OCI-LY3 (cell line): ENCODE measurements around the gene GTF2A1.

Experiments
- H2AFZ ChIP-seq: fragments of 200-600, 300-600 bp; shearing (Covaris generic); 2 replicates; pipeline ENCODE4 v1.6.0; 2014; ENCODE audit warnings: antibody characterized with exemption, low read depth, low read length
- H3K27ac ChIP-seq: fragments of 200-600, 300-600 bp; sonication (generic); 2 replicates; pipeline ENCODE4 v1.5.1; 2014; ENCODE audit warnings: mild to moderate bottlenecking, low read length, moderate library complexity, mixed read lengths
- H3K27me3 ChIP-seq: fragments of 200-600, 300-600 bp; sonication (generic); 2 replicates; pipeline ENCODE4 v1.6.1; 2014; ENCODE audit warnings: low read depth, low read length, mixed read lengths
- H3K36me3 ChIP-seq: fragments of 200-600, 300-600 bp; sonication (generic); replicated peaks from 2 replicates; pipeline ENCODE3; 2014; ENCODE audit warnings: low read depth, low read length, mixed read lengths
- H3K4me1 ChIP-seq: fragments of 300-600, 200-600 bp; sonication (generic); 2 replicates; pipeline ENCODE4 v1.6.1; 2014; ENCODE audit warnings: low read length, mixed read lengths
- H3K4me2 ChIP-seq: fragments of 200-600, 300-600 bp; sonication (generic); 2 replicates; pipeline ENCODE4 v1.6.1; 2014; ENCODE audit warnings: low read length, mixed read lengths
- H3K4me3 ChIP-seq: fragments of 300-600, 200-600 bp; sonication (generic); 2 replicates; pipeline ENCODE4 v1.5.1; 2014; ENCODE audit warnings: antibody characterized with exemption, mild to moderate bottlenecking, low read length, moderate library complexity
- H3K79me2 ChIP-seq: fragments of 300-600, 200-600 bp; shearing (Covaris generic); 2 replicates; pipeline ENCODE4 v1.6.1; 2014; ENCODE audit warnings: mild to moderate bottlenecking, low read length, mixed read lengths
- H3K9ac ChIP-seq: fragments of 300-600, 200-600 bp; shearing (Covaris generic); 2 replicates; pipeline ENCODE4 v1.6.0; 2014; ENCODE audit warnings: mild to moderate bottlenecking, low read length, moderate library complexity
- H3K9me3 ChIP-seq: fragments of 200-600, 300-600 bp; shearing (Covaris generic); 2 replicates; pipeline ENCODE4 v1.6.1; 2014; ENCODE audit warnings: low read length, mixed read lengths; ENCODE audit not compliant: insufficient read depth
- H4K20me1 ChIP-seq: fragments of 200-600, 300-600 bp; sonication (generic); 2 replicates; pipeline ENCODE4 v1.6.1; 2016; ENCODE audit warnings: low read length, mixed read lengths; ENCODE audit not compliant: insufficient read depth
- EZH2phosphoT487 ChIP-seq: fragments of 200-600 bp; shearing (Covaris generic); IDR thresholded peaks from 2 replicates; pipeline ENCODE4 v1.6.1; 2018; ENCODE audit warnings: antibody characterized with exemption, mixed run types, low read depth
- TF ChIP-seq, protein P1 (sequence below): fragments of 200-600, 300-600 bp; sonication (generic); IDR thresholded peaks from 2 replicates; pipeline ENCODE4 v1.5.1; 2014; ENCODE audit warnings: antibody characterized with exemption, low read length, low read depth

Gene GTF2A1

DNA sequence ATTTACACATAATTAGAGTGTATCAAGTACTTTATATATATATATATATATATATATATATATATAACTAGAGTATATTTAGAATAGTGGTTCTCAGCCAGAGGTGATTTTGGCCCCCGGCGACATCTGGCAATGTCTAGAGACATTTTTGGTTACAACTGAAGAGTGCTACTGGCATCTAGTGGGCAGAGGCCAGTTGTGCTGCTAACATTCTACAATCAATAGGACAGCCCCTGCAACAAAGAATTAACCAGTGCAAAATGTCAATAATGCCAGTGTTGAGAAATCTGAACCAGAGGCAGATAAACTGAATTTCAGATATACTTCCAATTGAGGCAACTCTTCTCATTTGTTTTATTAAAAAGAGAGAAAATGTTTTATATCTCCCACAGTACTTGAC lies 8.9 kb downstream of the GTF2A1 start:
- Histone ChIP-seq H3K79me2 (peaks cover 80% of the 10 kb centered on the region), H3K27me3 (no peaks in the 10 kb centered on the region), H3K4me2 (no peak overlapping the region), H3K4me1 (peaks cover 23% of the 10 kb centered on the region), H3K36me3 (peaks cover 86% of the 10 kb centered on the region), H2AFZ (no peak overlapping the region), H4K20me1 (peaks cover 57% of the 10 kb centered on the region), H3K9ac (no peak overlapping the region), H3K4me3 (no peak overlapping the region), H3K9me3 (peaks cover 10% of the 10 kb centered on the region; the same call in 1 of the 2 replicates), H3K27ac (no peak overlapping the region)
- no peak for TF ChIP-seq EZH2phosphoT487
- TF ChIP-seq, protein P1, sequence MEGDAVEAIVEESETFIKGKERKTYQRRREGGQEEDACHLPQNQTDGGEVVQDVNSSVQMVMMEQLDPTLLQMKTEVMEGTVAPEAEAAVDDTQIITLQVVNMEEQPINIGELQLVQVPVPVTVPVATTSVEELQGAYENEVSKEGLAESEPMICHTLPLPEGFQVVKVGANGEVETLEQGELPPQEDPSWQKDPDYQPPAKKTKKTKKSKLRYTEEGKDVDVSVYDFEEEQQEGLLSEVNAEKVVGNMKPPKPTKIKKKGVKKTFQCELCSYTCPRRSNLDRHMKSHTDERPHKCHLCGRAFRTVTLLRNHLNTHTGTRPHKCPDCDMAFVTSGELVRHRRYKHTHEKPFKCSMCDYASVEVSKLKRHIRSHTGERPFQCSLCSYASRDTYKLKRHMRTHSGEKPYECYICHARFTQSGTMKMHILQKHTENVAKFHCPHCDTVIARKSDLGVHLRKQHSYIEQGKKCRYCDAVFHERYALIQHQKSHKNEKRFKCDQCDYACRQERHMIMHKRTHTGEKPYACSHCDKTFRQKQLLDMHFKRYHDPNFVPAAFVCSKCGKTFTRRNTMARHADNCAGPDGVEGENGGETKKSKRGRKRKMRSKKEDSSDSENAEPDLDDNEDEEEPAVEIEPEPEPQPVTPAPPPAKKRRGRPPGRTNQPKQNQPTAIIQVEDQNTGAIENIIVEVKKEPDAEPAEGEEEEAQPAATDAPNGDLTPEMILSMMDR: peak; percentile 44; the same call in 1 of the 2 replicates

- H3K36me3 ChIP-seq: peaks cover 85% of the 10 kb centered on the region
These were observed 11.5 kb downstream of the GTF2A1 start for GRCh38 chr14:81209167-81209836.

GRCh38 chr14:81208489-81208888 lies 12.3 kb downstream of the GTF2A1 start:
- Histone ChIP-seq H3K9ac (no peak overlapping the region), H3K27ac (peak overlapping the region; percentile 76), H2AFZ (no peak overlapping the region), H3K79me2 (peaks cover 75% of the 10 kb centered on the region), H4K20me1 (peaks cover 71% of the 10 kb centered on the region), H3K4me2 (0 out of 2 replicates have a peak overlapping the region, but pooled peaks have one; percentile 30), H3K4me1 (peaks cover 23% of the 10 kb centered on the region), H3K36me3 (peaks cover 86% of the 10 kb centered on the region), H3K27me3 (no peaks in the 10 kb centered on the region), H3K4me3 (no peak overlapping the region), H3K9me3 (peaks cover 10% of the 10 kb centered on the region; the same call in 1 of the 2 replicates)
- TF ChIP-seq, protein P1: no peak
- no peak for TF ChIP-seq EZH2phosphoT487

More at GRCh38 chr14:81209167-81209836, 11.5 kb downstream of the GTF2A1 start:
- Histone ChIP-seq H3K9ac (no peak overlapping the region), H3K79me2 (peaks cover 75% of the 10 kb centered on the region), H4K20me1 (peaks cover 67% of the 10 kb centered on the region), H3K9me3 (peaks cover 10% of the 10 kb centered on the region; the same call in 1 of the 2 replicates), H2AFZ (no peak overlapping the region), H3K27ac (peak overlapping the region; percentile 76), H3K4me3 (peak overlapping the region; percentile 30), H3K4me2 (peak overlapping the region; percentile 61), H3K4me1 (peaks cover 23% of the 10 kb centered on the region), H3K27me3 (no peaks in the 10 kb centered on the region)
- TF ChIP-seq, protein P1: no peak
- TF ChIP-seq EZH2phosphoT487: no peak

- Histone ChIP-seq H3K27me3 (no peaks in the 10 kb centered on the region), H3K9me3 (peaks cover 10% of the 10 kb centered on the region; the same call in 1 of the 2 replicates), H3K27ac (no peak overlapping the region), H3K4me2 (no peak overlapping the region), H3K4me1 (peaks cover 23% of the 10 kb centered on the region), H3K4me3 (no peak overlapping the region), H2AFZ (no peak overlapping the region), H4K20me1 (peaks cover 69% of the 10 kb centered on the region), H3K9ac (no peak overlapping the region), H3K79me2 (peaks cover 57% of the 10 kb centered on the region), H3K36me3 (peaks cover 87% of the 10 kb centered on the region)
- TF ChIP-seq, protein P1: no peak
- no peak for TF ChIP-seq EZH2phosphoT487
These were observed 14.6 kb downstream of the GTF2A1 start for GRCh38 chr14:81206115-81206514.
